ENCODE results near the gene KCTD20. TPM values are rescaled to one million over a fixed set of nuclear protein-coding genes. Genes with fewer than 3 reads are reported as not detected.
A peak's percentile ranks its signal among the peaks of the same experiment; 100 is the strongest.

The KCTD20 gene
- total RNA-seq, 4 donors from 2014 or later: 60.2 to 92.9 (median 67.6) TPM

- 72 to 83% methylated on average over 4 of the region's 4 CpGs for WGBS, 2 donors (ENCODE audit: low coverage in 1 of 2)
- no peak for ATAC-seq
- Histone ChIP-seq H3K9me3 (peaks cover 0 to 7% (median 0%) of the 10 kb centered on the region in 3 donors), H3K4me3 (no peak overlapping the region), H3K4me1 (no peaks in the 10 kb centered on the region), H3K36me3 (no peaks in the 10 kb centered on the region), H3K27ac (no peak overlapping the region), H3K27me3 (no peaks in the 10 kb centered on the region)
- TF ChIP-seq POLR2AphosphoS5 (IDR thresholded peaks at IDR 0.05): no peak
- no peak for TF ChIP-seq CTCF (IDR thresholded peaks at IDR 0.05)
- TF ChIP-seq EP300 (IDR thresholded peaks at IDR 0.05): no peak
- TF ChIP-seq POLR2A (IDR thresholded peaks at IDR 0.05): no peak
These were observed 29.0 kb upstream of the KCTD20 start for GRCh38 chr6:36413489-36414480.

GRCh38 chr6:36414481-36414880, 28.3 kb upstream of the KCTD20 start:
- Histone ChIP-seq H3K4me3 (no peak overlapping the region), H3K36me3 (no peaks in the 10 kb centered on the region), H3K27me3 (no peaks in the 10 kb centered on the region), H3K4me1 (no peaks in the 10 kb centered on the region), H3K27ac (no peak overlapping the region), H3K9me3 (peaks cover 0 to 7% (median 0%) of the 10 kb centered on the region in 3 donors)
- 27 to 50% methylated on average over 1 of the region's 1 CpG for WGBS, 2 donors (ENCODE audit: low coverage in 1 of 2)
- ATAC-seq: no peak
- no peak for TF ChIP-seq POLR2AphosphoS5 (IDR thresholded peaks at IDR 0.05)
- no peak for TF ChIP-seq CTCF (IDR thresholded peaks at IDR 0.05)
- no peak for TF ChIP-seq POLR2A (IDR thresholded peaks at IDR 0.05)
- no peak for TF ChIP-seq EP300 (IDR thresholded peaks at IDR 0.05)

GRCh38 chr6:36418558-36418957, 24.2 kb upstream of the KCTD20 start:
- Histone ChIP-seq H3K36me3 (no peaks in the 10 kb centered on the region), H3K4me3 (no peak overlapping the region), H3K4me1 (peaks cover 0 to 11% (median 0%) of the 10 kb centered on the region in 3 donors), H3K27ac (no peak overlapping the region), H3K9me3 (peaks cover 0 to under 1% (median 0%) of the 10 kb centered on the region in 3 donors), H3K27me3 (no peaks in the 10 kb centered on the region)
- ATAC-seq: no peak
- 79 to 90% methylated on average over 2 to 3 of the region's 3 CpGs for WGBS, 2 donors (ENCODE audit: low coverage in 1 of 2)
- TF ChIP-seq POLR2AphosphoS5 (IDR thresholded peaks at IDR 0.05) (no peak), EP300 (IDR thresholded peaks at IDR 0.05) (no peak), CTCF (IDR thresholded peaks at IDR 0.05) (no peak), POLR2A (IDR thresholded peaks at IDR 0.05) (no peak)

GRCh38 chr6:36419310-36419709, 23.5 kb upstream of the KCTD20 start:
- peaks cover 0 to 16% (median 0%) of the 10 kb centered on the region in 3 donors for H3K4me1 ChIP-seq
- no peak for ATAC-seq
- H3K27me3 ChIP-seq: no peaks in the 10 kb centered on the region
- H3K4me3 ChIP-seq: no peak overlapping the region
- no peaks in the 10 kb centered on the region for H3K36me3 ChIP-seq
- TF ChIP-seq POLR2AphosphoS5 (IDR thresholded peaks at IDR 0.05): no peak
- TF ChIP-seq CTCF (IDR thresholded peaks at IDR 0.05): no peak
- 73 to 88% methylated on average over 1 of the region's 1 CpG for WGBS, 2 donors (ENCODE audit: low coverage in 1 of 2)
- no peaks in the 10 kb centered on the region for H3K9me3 ChIP-seq
- no peak overlapping the region for H3K27ac ChIP-seq

- Histone ChIP-seq H3K4me3 (peak overlapping the region; percentile 52 to 61), H3K4me1 (peaks cover 0 to 16% (median 0%) of the 10 kb centered on the region in 3 donors), H3K9me3 (no peaks in the 10 kb centered on the region), H3K27me3 (no peaks in the 10 kb centered on the region), H3K27ac (peak overlapping the region; percentile 70 to 90 (median 86)), H3K36me3 (no peaks in the 10 kb centered on the region)
- no peak for ATAC-seq
- 1 to 4% methylated on average over 4 of the region's 4 CpGs for WGBS, 2 donors (ENCODE audit: low coverage in 1 of 2)
- TF ChIP-seq EP300 (IDR thresholded peaks at IDR 0.05): no peak
- no peak for TF ChIP-seq POLR2A (IDR thresholded peaks at IDR 0.05)
- TF ChIP-seq POLR2AphosphoS5 (IDR thresholded peaks at IDR 0.05): no peak
- no peak for TF ChIP-seq CTCF (IDR thresholded peaks at IDR 0.05)
These were observed 20.1 kb upstream of the KCTD20 start for GRCh38 chr6:36422714-36423100.

All from gastroesophageal sphincter (tissue), 4 donors.